ENCODE results near the gene HSPA5. TPM values are rescaled to one million over a fixed set of nuclear protein-coding genes. Genes with fewer than 3 reads are reported as not detected.
"Not testable (repeated sequence)": the region's sequence is repeated elsewhere in the genome, so short reads cannot be mapped to it uniquely, and the experiment has no call there.

HSPA5 gene
- total and polyA plus RNA-seq, 4 donors = 108 to 342 (median 237) TPM

- Histone ChIP-seq H3K4me1 (ENCODE audit: control insufficient read depth in 4 of 4, insufficient read depth in 4 of 4, low read length in 3 of 4) (peaks cover 0 to 38% (median 33%) of the 10 kb centered on the region in 4 donors), H3K4me3 (ENCODE audit: low read depth in 1 of 3, low read length in 3 of 3) (no peak overlapping the region), H3K9ac (ENCODE audit: low read depth in 1 of 2, low read length in 2 of 2) (no peak overlapping the region), H3K27me3 (ENCODE audit: control insufficient read depth in 4 of 4, insufficient read depth in 4 of 4, low read length in 3 of 4) (no peaks in the 10 kb centered on the region), H3K27ac (ENCODE audit: low read depth in 1 of 2, low read length in 2 of 2) (no peak overlapping the region), H3K36me3 (ENCODE audit: control insufficient read depth in 4 of 4, insufficient read depth in 3 of 4, low read depth in 1 of 4, low read length in 3 of 4) (peaks cover 10 to 63% (median 54%) of the 10 kb centered on the region in 4 donors), H3K9me3 (ENCODE audit: control insufficient read depth in 4 of 4, low read length in 3 of 4) (no peaks in the 10 kb centered on the region)
- no peak for DNase-seq (ENCODE audit: low spot score)
- 58% methylated on average over 3 of the region's 3 CpGs for WGBS
- TF ChIP-seq RAD21 (IDR thresholded peaks at IDR 0.05) = no peak
Observed at GRCh38 chr9:125233678-125234077, 7.5 kb downstream of the HSPA5 start.

- DNase-seq (ENCODE audit: low spot score) = no peak
- no peak overlapping the region for H3K4me3 ChIP-seq (ENCODE audit: low read depth in 1 of 3, low read length in 3 of 3)
- peaks cover 0 to 4% (median 1%) of the 10 kb centered on the region in 4 donors for H3K4me1 ChIP-seq (ENCODE audit: control insufficient read depth in 4 of 4, insufficient read depth in 4 of 4, low read length in 3 of 4)
- WGBS = 51% methylated on average over 6 of the region's 6 CpGs
- no peaks in the 10 kb centered on the region for H3K27me3 ChIP-seq (ENCODE audit: control insufficient read depth in 4 of 4, insufficient read depth in 4 of 4, low read length in 3 of 4)
- no peak for TF ChIP-seq EGR1 (IDR thresholded peaks at IDR 0.05; ENCODE audit: low read depth in 2 of 2)
- TF ChIP-seq SP1 (IDR thresholded peaks at IDR 0.05) = no peak
- H3K9me3 ChIP-seq (ENCODE audit: control insufficient read depth in 4 of 4, low read length in 3 of 4) = no peaks in the 10 kb centered on the region
- H3K36me3 ChIP-seq (ENCODE audit: control insufficient read depth in 4 of 4, insufficient read depth in 3 of 4, low read depth in 1 of 4, low read length in 3 of 4) = peaks cover 9 to 33% (median 21%) of the 10 kb centered on the region in 4 donors
- no peak overlapping the region for H3K9ac ChIP-seq (ENCODE audit: low read depth in 1 of 2, low read length in 2 of 2)
- H3K27ac ChIP-seq (ENCODE audit: low read depth in 1 of 2, low read length in 2 of 2) = no peak overlapping the region
Observed at GRCh38 chr9:125227761-125228160, 13.4 kb downstream of the HSPA5 start.

- not testable (repeated sequence) for DNase-seq (ENCODE audit: low spot score); H3K4me3 ChIP-seq (ENCODE audit: low read depth in 1 of 3, low read length in 3 of 3); H3K9ac ChIP-seq (ENCODE audit: low read depth in 1 of 2, low read length in 2 of 2); H3K4me1 ChIP-seq (ENCODE audit: control insufficient read depth in 4 of 4, insufficient read depth in 4 of 4, low read length in 3 of 4); H3K9me3 ChIP-seq (ENCODE audit: control insufficient read depth in 4 of 4, low read length in 3 of 4); H3K27ac ChIP-seq (ENCODE audit: low read depth in 1 of 2, low read length in 2 of 2); H3K27me3 ChIP-seq (ENCODE audit: control insufficient read depth in 4 of 4, insufficient read depth in 4 of 4, low read length in 3 of 4)
- peaks cover 14 to 29% (median 19%) of the 10 kb centered on the region in 4 donors for H3K36me3 ChIP-seq (ENCODE audit: control insufficient read depth in 4 of 4, insufficient read depth in 3 of 4, low read depth in 1 of 4, low read length in 3 of 4)
Observed at GRCh38 chr9:125224858-125225257, 16.3 kb downstream of the HSPA5 start.

- Histone ChIP-seq H3K27ac (ENCODE audit: low read depth in 1 of 2, low read length in 2 of 2) (no peak overlapping the region), H3K4me1 (ENCODE audit: control insufficient read depth in 4 of 4, insufficient read depth in 4 of 4, low read length in 3 of 4) (peaks cover 0 to 6% (median 4%) of the 10 kb centered on the region in 4 donors), H3K9ac (ENCODE audit: low read depth in 1 of 2, low read length in 2 of 2) (no peak overlapping the region), H3K27me3 (ENCODE audit: control insufficient read depth in 4 of 4, insufficient read depth in 4 of 4, low read length in 3 of 4) (no peaks in the 10 kb centered on the region), H3K36me3 (ENCODE audit: control insufficient read depth in 4 of 4, insufficient read depth in 3 of 4, low read depth in 1 of 4, low read length in 3 of 4) (peaks cover 8 to 23% (median 18%) of the 10 kb centered on the region in 4 donors), H3K4me3 (ENCODE audit: low read depth in 1 of 3, low read length in 3 of 3) (no peak overlapping the region), H3K9me3 (ENCODE audit: control insufficient read depth in 4 of 4, low read length in 3 of 4) (no peaks in the 10 kb centered on the region)
- no peak for DNase-seq (ENCODE audit: low spot score)
- no peak for TF ChIP-seq RAD21 (IDR thresholded peaks at IDR 0.05)
- TF ChIP-seq RXRA (IDR thresholded peaks at IDR 0.05) = no peak
- no peak for TF ChIP-seq HNF4A (conservative IDR thresholded peaks at IDR 0.05)
- no peak for TF ChIP-seq ZBTB33 (IDR thresholded peaks at IDR 0.05)
- no peak for TF ChIP-seq SP1 (IDR thresholded peaks at IDR 0.05)
- no peak for TF ChIP-seq FOXA2 (IDR thresholded peaks at IDR 0.05)
- TF ChIP-seq YY1 (IDR thresholded peaks at IDR 0.05) = no peak
- no peak for TF ChIP-seq FOXA1 (IDR thresholded peaks at IDR 0.05)
- TF ChIP-seq GABPA (IDR thresholded peaks at IDR 0.05 in 1 of 2, conservative IDR thresholded peaks at IDR 0.05 in 1 of 2) = no peak
- TF ChIP-seq EGR1 (IDR thresholded peaks at IDR 0.05; ENCODE audit: low read depth in 2 of 2) = no peak
- 98% methylated on average over 3 of the region's 3 CpGs for WGBS
Observed at GRCh38 chr9:125218621-125219020, 22.5 kb downstream of the HSPA5 start.
